ENCODE results near the gene CAPN3.

CAPN3 gene

GRCh38 chr15:42364529-42364928 lies 5.2 kb downstream of the CAPN3 start:
- H3K27ac ChIP-seq = no peak overlapping the region
- TF ChIP-seq ZFX (IDR thresholded peaks at IDR 0.05) (no peak), CTCF (conservative IDR thresholded peaks at IDR 0.05) (no peak)

- TF ChIP-seq CTCF (conservative IDR thresholded peaks at IDR 0.05) = no peak
- TF ChIP-seq ZFX (IDR thresholded peaks at IDR 0.05) = no peak
- H3K27ac ChIP-seq = no peak overlapping the region
Observed at GRCh38 chr15:42365921-42366550, 6.7 kb downstream of the CAPN3 start.

GRCh38 chr15:42367041-42367440 lies 7.7 kb downstream of the CAPN3 start:
- no peak for TF ChIP-seq CTCF (conservative IDR thresholded peaks at IDR 0.05)
- no peak for TF ChIP-seq ZFX (IDR thresholded peaks at IDR 0.05)
- no peak overlapping the region for H3K27ac ChIP-seq

- no peak overlapping the region for H3K27ac ChIP-seq
- TF ChIP-seq CTCF (conservative IDR thresholded peaks at IDR 0.05) (no peak), ZFX (IDR thresholded peaks at IDR 0.05) (no peak)
Observed at GRCh38 chr15:42368096-42368495, 8.8 kb downstream of the CAPN3 start.

- TF ChIP-seq CTCF (conservative IDR thresholded peaks at IDR 0.05) = peak; percentile 48
- no peak for TF ChIP-seq ZFX (IDR thresholded peaks at IDR 0.05)
- H3K27ac ChIP-seq = no peak overlapping the region
Observed at GRCh38 chr15:42371096-42371495, 11.8 kb downstream of the CAPN3 start.

- TF ChIP-seq CTCF (conservative IDR thresholded peaks at IDR 0.05) (no peak), ZFX (IDR thresholded peaks at IDR 0.05) (no peak)
- H3K27ac ChIP-seq = no peak overlapping the region
Observed at GRCh38 chr15:42373274-42373673, 14.0 kb downstream of the CAPN3 start.

GRCh38 chr15:42373936-42374335 lies 14.6 kb downstream of the CAPN3 start:
- TF ChIP-seq ZFX (IDR thresholded peaks at IDR 0.05) (no peak), CTCF (conservative IDR thresholded peaks at IDR 0.05) (no peak)
- H3K27ac ChIP-seq = no peak overlapping the region

All from C4-2B (cell line).